Bronchial epithelial cell (primary cell): Measurements from ENCODE around the gene ARRDC4. TPM values are rescaled to one million over a fixed set of nuclear protein-coding genes. Genes with fewer than 3 reads are reported as not detected.

ENCODE experiments used
- DNase-seq: peaks from one replicate; pipeline ENCODE4 v3.0.0-alpha.2; 2010; ENCODE audit warnings: low read depth
- FAIRE-seq: peaks from 2 replicates; lab custom pipeline; 2011; peaks lifted over from hg19 to GRCh38; lab: Jason Lieb, UNC
- H3K27me3 ChIP-seq: 2 replicates; pipeline ENCODE4 v1.5.1; 2011; ENCODE audit warnings: low read length; ENCODE audit not compliant: control insufficient read depth, insufficient read depth
- H3K36me3 ChIP-seq: 2 replicates; pipeline ENCODE4 v1.5.1; 2011; ENCODE audit warnings: low read length; ENCODE audit not compliant: control insufficient read depth, insufficient read depth
- H3K4me3 ChIP-seq: 2 replicates; pipeline ENCODE4 v1.5.1; 2011; ENCODE audit warnings: mild to moderate bottlenecking, low read depth, low read length, control low read depth
- total RNA-seq: library from RNA; depleted of rRNA; stranded (reverse); fragments of >200 nt; gene quantifications from 2 replicates; pipeline ENCODE4 v1.2.1, GENCODE V29; 2014
- TF ChIP-seq, protein P1 (sequence below): IDR thresholded peaks from 2 replicates; pipeline ENCODE4 v1.5.1; 2011; ENCODE audit warnings: mild to moderate bottlenecking, moderate library complexity, low read length, control low read depth, inconsistent platforms; ENCODE audit not compliant: insufficient read depth, severe bottlenecking

ARRDC4 gene
- total RNA-seq, 1 donor from 2014 or later: 3.9 TPM

DNA sequence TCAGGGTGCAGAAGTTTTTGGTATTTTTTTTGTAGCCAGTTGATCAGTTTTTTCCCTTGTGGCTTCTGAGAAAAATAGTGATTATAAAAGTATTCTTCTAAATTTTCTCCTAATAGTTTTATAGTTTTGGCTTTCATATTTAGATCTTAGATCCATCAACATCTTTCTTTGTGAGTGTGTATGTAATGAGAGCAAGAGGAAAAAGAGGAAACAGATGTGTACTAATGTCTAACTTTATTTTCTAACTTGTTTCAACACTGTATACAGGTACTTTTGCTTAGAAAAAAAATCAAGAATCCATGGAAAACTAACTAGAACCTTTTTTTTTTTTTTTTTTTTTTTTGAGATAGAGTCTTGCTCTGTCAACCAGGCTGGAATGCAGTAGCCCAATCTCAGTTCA, 53.1 kb downstream of the ARRDC4 start:
- Histone ChIP-seq H3K36me3 (no peaks in the 10 kb centered on the region), H3K27me3 (peaks cover 2% of the 10 kb centered on the region), H3K4me3 (no peak overlapping the region)
- DNase-seq: no peak
- TF ChIP-seq, protein P1, sequence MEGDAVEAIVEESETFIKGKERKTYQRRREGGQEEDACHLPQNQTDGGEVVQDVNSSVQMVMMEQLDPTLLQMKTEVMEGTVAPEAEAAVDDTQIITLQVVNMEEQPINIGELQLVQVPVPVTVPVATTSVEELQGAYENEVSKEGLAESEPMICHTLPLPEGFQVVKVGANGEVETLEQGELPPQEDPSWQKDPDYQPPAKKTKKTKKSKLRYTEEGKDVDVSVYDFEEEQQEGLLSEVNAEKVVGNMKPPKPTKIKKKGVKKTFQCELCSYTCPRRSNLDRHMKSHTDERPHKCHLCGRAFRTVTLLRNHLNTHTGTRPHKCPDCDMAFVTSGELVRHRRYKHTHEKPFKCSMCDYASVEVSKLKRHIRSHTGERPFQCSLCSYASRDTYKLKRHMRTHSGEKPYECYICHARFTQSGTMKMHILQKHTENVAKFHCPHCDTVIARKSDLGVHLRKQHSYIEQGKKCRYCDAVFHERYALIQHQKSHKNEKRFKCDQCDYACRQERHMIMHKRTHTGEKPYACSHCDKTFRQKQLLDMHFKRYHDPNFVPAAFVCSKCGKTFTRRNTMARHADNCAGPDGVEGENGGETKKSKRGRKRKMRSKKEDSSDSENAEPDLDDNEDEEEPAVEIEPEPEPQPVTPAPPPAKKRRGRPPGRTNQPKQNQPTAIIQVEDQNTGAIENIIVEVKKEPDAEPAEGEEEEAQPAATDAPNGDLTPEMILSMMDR: no peak
- FAIRE-seq: no peak

DNA sequence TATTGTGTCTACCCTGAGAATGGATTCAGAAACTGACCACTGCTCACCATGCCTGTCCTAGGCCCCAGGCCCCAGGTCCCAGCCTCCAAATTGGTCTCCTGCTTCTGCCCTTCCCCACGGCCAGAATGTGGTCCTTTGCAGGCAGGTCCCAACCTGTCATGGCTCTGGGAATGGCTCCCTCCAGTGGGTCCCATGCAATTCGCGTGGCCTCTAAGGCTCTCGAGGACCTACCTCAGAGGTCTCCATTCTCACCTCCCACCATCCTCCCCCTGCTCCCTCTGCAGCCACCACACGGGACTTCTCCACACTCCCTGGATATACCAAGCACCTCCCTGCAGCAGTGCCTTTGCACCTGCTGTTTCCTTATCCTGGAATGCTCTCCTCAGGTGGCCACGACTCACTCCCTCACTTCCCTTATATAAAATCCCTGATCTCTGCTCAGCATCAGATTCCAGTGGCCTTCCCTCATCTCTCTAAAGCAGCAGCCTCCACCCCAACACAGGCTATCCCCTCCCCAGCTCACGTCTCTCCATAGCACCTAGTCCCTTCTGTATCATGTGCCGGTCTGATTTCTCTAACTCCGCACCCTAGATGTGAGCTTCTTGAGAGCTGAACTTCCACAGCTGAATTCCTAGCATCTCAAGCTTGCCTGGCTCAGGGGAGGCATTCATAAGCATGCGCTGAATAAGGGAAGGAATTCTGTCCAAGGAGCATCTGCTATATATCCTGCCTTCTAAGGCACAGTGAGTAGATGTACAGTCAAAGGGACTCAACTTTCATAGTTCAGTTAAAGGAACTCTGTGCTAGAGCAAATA, 56.9 kb downstream of the ARRDC4 start:
- TF ChIP-seq, protein P1: no peak
- Histone ChIP-seq H3K4me3 (no peak overlapping the region), H3K27me3 (peaks cover 2% of the 10 kb centered on the region), H3K36me3 (no peaks in the 10 kb centered on the region)
- no peak for FAIRE-seq
- no peak for DNase-seq

DNA sequence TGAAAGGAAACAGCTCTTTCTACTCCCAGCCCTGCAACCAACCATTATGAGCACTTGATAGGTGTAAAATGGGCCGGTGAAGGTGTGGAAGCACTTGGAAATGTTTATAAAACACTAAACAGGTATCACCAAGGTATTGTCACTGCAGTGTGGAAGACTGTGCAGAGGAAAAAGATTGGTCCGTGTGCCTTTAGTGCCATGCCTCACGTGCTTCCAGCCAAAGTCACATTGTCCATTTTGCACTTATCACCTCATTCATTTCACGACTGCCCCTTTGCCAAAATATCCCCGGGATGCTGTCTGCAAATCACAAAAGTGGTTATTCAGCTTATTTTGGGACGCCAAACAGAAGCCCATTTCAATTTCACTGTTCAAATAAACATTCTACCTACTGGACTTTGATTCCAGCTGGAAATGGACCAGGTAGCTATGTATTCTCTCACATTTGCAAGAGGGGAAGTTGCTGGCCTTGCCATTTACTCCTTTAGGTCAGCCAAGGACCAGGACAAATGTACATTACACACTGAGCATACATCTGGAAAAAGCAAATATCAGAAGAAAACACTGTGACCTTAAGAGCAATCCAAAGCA, 58.4 kb downstream of the ARRDC4 start:
- Histone ChIP-seq H3K27me3 (peaks cover 2% of the 10 kb centered on the region), H3K36me3 (no peaks in the 10 kb centered on the region), H3K4me3 (no peak overlapping the region)
- TF ChIP-seq, protein P1: no peak
- DNase-seq (no peak), FAIRE-seq (peak; percentile 66)
